ENCODE results near the gene APBB2. TPM values are rescaled to one million over a fixed set of nuclear protein-coding genes. Genes with fewer than 3 reads are reported as not detected.

The APBB2 gene
- total RNA-seq, 4 donors from 2014 or later, result 12.2 to 29.2 (median 20.1) TPM

DNA sequence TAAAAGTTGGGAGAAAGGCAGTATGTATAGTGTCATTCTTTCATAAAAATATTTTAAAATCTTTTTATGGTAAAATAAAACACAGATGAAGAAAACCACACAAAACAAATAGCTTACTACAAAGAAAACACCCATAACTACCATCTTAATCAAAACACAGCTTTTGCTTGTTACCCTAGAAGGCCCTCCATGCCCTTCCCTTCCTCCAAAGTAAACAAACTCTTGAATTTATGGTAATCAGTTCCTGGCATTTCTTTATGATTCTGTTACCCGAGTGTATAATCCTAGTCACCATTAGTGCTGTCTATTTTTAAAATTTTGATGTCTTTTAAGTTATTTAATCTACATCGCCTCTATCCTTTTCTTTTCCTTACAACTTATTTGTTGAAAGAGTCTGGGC lies 170.9 kb downstream of the APBB2 start:
- Histone ChIP-seq H3K4me3 (no peak overlapping the region), H3K27ac (no peak overlapping the region), H3K4me1 (no peaks in the 10 kb centered on the region), H3K36me3 (no peaks in the 10 kb centered on the region), H3K27me3 (no peaks in the 10 kb centered on the region), H3K9me3 (no peaks in the 10 kb centered on the region)
- TF ChIP-seq, protein P1, sequence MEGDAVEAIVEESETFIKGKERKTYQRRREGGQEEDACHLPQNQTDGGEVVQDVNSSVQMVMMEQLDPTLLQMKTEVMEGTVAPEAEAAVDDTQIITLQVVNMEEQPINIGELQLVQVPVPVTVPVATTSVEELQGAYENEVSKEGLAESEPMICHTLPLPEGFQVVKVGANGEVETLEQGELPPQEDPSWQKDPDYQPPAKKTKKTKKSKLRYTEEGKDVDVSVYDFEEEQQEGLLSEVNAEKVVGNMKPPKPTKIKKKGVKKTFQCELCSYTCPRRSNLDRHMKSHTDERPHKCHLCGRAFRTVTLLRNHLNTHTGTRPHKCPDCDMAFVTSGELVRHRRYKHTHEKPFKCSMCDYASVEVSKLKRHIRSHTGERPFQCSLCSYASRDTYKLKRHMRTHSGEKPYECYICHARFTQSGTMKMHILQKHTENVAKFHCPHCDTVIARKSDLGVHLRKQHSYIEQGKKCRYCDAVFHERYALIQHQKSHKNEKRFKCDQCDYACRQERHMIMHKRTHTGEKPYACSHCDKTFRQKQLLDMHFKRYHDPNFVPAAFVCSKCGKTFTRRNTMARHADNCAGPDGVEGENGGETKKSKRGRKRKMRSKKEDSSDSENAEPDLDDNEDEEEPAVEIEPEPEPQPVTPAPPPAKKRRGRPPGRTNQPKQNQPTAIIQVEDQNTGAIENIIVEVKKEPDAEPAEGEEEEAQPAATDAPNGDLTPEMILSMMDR (IDR thresholded peaks at IDR 0.05), result no peak
- TF ChIP-seq POLR2A (IDR thresholded peaks at IDR 0.05), result no peak
- WGBS, 2 donors, result 67 to 75% methylated on average over 2 of the region's 2 CpGs
- intact Hi-C loops (cut with DNase I), result no loop called here
- DNase-seq, result no peak

DNA sequence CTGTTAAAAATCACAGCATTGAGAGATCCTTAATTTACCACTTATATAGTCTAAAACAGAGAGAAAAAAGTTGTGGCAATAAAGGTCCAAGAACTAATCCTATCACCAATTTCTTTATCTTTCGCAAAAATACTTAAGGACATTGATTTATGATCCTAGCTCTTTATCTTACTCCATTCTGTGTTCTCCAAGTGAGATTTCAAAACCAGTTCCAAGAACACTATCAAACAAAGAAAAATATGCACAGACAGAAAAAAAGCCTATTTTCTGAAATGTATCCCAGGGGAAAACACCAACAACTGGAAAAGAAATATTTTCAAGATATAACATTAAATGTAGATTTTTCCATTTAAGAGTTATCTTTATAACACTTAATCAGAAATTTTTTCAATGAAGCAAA lies 172.8 kb downstream of the APBB2 start:
- H3K4me1 ChIP-seq, result no peaks in the 10 kb centered on the region
- TF ChIP-seq POLR2A (IDR thresholded peaks at IDR 0.05), result no peak
- TF ChIP-seq, protein P1 (IDR thresholded peaks at IDR 0.05), result no peak
- no peaks in the 10 kb centered on the region for H3K36me3 ChIP-seq
- intact Hi-C loops (cut with DNase I), result no loop called here
- H3K4me3 ChIP-seq, result no peak overlapping the region
- no peaks in the 10 kb centered on the region for H3K27me3 ChIP-seq
- no peak for DNase-seq
- H3K27ac ChIP-seq, result no peak overlapping the region
- H3K9me3 ChIP-seq, result no peaks in the 10 kb centered on the region
- 83 to 95% methylated on average over 1 of the region's 1 CpG for WGBS, 2 donors

DNA sequence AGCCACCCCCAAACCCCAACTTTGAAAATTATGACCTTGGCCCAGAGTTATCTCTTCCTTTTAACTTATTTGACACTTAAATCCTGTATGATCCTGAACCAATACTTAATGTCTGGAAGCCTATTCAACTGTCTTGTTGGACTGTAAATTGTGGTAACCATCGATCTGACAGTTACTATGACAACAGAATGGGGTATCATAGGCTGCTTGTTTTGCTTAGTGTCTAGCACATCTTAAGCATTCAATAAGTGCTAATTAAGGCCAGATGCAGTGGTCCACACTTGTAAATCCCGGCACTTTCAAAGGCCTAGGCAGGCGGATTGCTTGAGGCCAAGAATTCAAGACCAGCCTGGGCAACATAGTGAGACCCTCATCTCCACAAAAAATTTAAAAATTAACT lies 175.0 kb downstream of the APBB2 start:
- no peak overlapping the region for H3K27ac ChIP-seq
- 72 to 84% methylated on average over 3 of the region's 3 CpGs for WGBS, 2 donors
- no peaks in the 10 kb centered on the region for H3K4me1 ChIP-seq
- no peak overlapping the region for H3K4me3 ChIP-seq
- intact Hi-C loops (cut with DNase I), result no loop called here
- DNase-seq, result no peak
- TF ChIP-seq, protein P1 (IDR thresholded peaks at IDR 0.05), result no peak
- no peak for TF ChIP-seq POLR2A (IDR thresholded peaks at IDR 0.05)
- no peaks in the 10 kb centered on the region for H3K36me3 ChIP-seq
- no peaks in the 10 kb centered on the region for H3K9me3 ChIP-seq
- H3K27me3 ChIP-seq, result no peaks in the 10 kb centered on the region

DNA sequence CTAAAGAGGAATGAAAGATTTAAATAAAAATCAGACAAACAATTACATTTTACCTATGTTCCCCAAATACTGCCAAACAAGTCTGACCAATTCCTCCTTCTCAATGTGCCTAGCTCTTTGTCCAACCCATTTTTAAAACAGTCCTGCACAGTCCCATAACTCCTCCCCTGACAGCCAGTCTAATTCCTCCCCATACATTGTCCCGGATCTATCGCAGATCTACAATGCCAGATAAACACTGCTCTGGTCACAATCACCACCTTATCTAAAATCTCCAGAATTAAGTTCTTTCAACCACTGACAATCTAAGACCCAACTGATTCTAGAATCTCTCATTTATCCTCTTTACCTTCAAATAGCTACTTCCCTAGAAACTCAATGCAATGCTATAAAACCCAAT lies 176.0 kb downstream of the APBB2 start:
- no peaks in the 10 kb centered on the region for H3K36me3 ChIP-seq
- WGBS, 2 donors, result 88 to 93% methylated on average over 2 of the region's 2 CpGs
- no peak for DNase-seq

DNA sequence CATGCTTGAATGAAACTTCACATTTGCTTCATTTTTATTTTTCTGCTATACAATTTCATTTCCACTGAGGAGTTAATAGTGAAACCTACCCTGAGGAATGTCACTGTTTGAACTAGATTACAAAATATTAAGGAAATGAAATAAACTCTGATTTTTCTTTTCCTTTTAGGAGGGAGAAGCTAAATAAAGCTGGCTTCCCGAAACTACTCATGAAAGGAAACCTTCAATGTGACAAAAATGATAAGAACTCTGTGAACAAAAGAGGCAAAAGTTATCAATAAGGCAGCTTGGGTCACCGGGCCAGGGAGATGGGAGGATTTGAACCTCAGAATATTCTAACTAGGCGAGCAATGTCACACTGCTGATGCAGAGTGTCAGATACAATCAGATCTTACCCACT lies 185.2 kb downstream of the APBB2 start:
- DNase-seq, result no peak
- Histone ChIP-seq H3K27ac (peak overlapping the region in 3 of 4 donors; percentile 10 to 45 (median 36)), H3K27me3 (no peaks in the 10 kb centered on the region), H3K4me1 (no peaks in the 10 kb centered on the region), H3K9me3 (peaks cover 0 to 33% (median 22%) of the 10 kb centered on the region in 3 donors), H3K36me3 (peaks cover 0 to 15% (median 0%) of the 10 kb centered on the region in 3 donors), H3K4me3 (no peak overlapping the region)
- intact Hi-C loops (cut with DNase I), result no loop called here
- WGBS, 2 donors, result 61 to 69% methylated on average over 3 of the region's 3 CpGs
- TF ChIP-seq, protein P1 (IDR thresholded peaks at IDR 0.05), result no peak
- TF ChIP-seq POLR2A (IDR thresholded peaks at IDR 0.05), result no peak

More for the DNA sequence above, 176.0 kb downstream of the APBB2 start:
- no peak overlapping the region for H3K27ac ChIP-seq
- TF ChIP-seq, protein P1 (IDR thresholded peaks at IDR 0.05), result no peak
- TF ChIP-seq POLR2A (IDR thresholded peaks at IDR 0.05), result no peak
- no peaks in the 10 kb centered on the region for H3K9me3 ChIP-seq
- intact Hi-C loops (cut with DNase I), result no loop called here
- H3K4me1 ChIP-seq, result no peaks in the 10 kb centered on the region
- no peaks in the 10 kb centered on the region for H3K27me3 ChIP-seq
- H3K4me3 ChIP-seq, result no peak overlapping the region
